Activated CD4-positive, alpha-beta T cell treated with anti-CD3 and anti-CD28 coated beads, Interleukin-2, amount 50 U/mL, for 4 hours (primary cell): ENCODE measurements around the gene EXD1.

ENCODE experiments used
- DNase-seq, 2 experiments: peaks; one replicate each; pipeline ENCODE4 v3.0.0-alpha.2; 2020

EXD1 gene

DNA sequence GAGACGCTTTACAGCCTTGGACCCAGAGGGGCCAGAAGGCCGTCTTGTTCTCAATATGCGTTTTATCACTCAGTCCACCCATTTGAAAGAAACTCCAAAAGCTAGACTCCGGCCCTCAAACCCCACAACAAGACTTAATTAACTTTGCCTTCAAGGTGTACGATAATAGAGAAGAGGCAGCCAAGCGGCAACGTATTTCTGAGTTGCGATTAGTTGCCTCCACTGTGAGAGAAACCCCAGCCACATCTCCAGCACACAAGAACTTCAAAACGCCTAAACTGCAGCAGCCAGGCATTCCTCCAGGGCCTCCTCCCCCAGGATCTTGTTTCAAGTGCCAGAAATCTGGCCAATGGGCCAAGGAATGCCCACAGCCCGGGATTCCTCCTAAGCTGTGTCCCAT lies 97.1 kb downstream of the EXD1 start:
- no peak for DNase-seq
